RWPE2 (cell line): Measurements from ENCODE around the gene NOP16.

Source experiments
- ATAC-seq: fragments of 200-7000 bp; cut with Tn5 transposase; 3 replicates; pipeline ENCODE4 v1.9.1; 2021; ENCODE audit warnings: low read depth
- DNase-seq: peaks from one replicate; pipeline ENCODE4 v3.0.0-alpha.2; 2020; ENCODE audit warnings: low spot score
- H3K27ac ChIP-seq: fragments of 450-650 bp; 2 replicates; pipeline ENCODE4 v1.5.1; 2017; ENCODE audit warnings: mild to moderate bottlenecking; ENCODE audit not compliant: poor library complexity, severe bottlenecking
- H3K27me3 ChIP-seq: fragments of 250-450 bp; sonication (Bioruptor Pico); 2 replicates; pipeline ENCODE4 v1.5.1; 2021; ENCODE audit warnings: mild to moderate bottlenecking, moderate library complexity; ENCODE audit not compliant: insufficient read depth, poor library complexity, severe bottlenecking
- H3K36me3 ChIP-seq: fragments of 250-450 bp; sonication (Bioruptor Pico); 2 replicates; pipeline ENCODE4 v1.5.1; 2020; ENCODE audit warnings: low read depth, mild to moderate bottlenecking, moderate library complexity
- H3K4me1 ChIP-seq: fragments of 250-450 bp; sonication (Bioruptor Pico); 2 replicates; pipeline ENCODE4 v1.5.1; 2021; ENCODE audit warnings: mild to moderate bottlenecking, moderate library complexity; ENCODE audit not compliant: insufficient read depth, poor library complexity, severe bottlenecking
- H3K4me3 ChIP-seq: fragments of 250-450 bp; sonication (Bioruptor Pico); 2 replicates; pipeline ENCODE4 v1.5.1; 2021; ENCODE audit warnings: mild to moderate bottlenecking, moderate library complexity; ENCODE audit not compliant: severe bottlenecking
- H3K9me3 ChIP-seq: fragments of 250-450 bp; sonication (Bioruptor Pico); 2 replicates; pipeline ENCODE4 v1.5.1; 2021; ENCODE audit warnings: mild to moderate bottlenecking, moderate library complexity; ENCODE audit not compliant: severe bottlenecking
- TF ChIP-seq, protein P1 (sequence below): fragments of 450-650 bp; IDR thresholded peaks from one replicate; pipeline ENCODE4 v1.5.1; 2017; ENCODE audit warnings: mild to moderate bottlenecking, moderate library complexity; ENCODE audit not compliant: poor library complexity, severe bottlenecking

NOP16 gene, protein sequence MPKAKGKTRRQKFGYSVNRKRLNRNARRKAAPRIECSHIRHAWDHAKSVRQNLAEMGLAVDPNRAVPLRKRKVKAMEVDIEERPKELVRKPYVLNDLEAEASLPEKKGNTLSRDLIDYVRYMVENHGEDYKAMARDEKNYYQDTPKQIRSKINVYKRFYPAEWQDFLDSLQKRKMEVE

GRCh38 chr5:176388444-176389134 is at the start of gene NOP16, which contains the start of gene HIGD2A:
Gene NOP16, minus strand, starts transcription at chr5:176388598. Its CDS starts 59 bp downstream, at chr5:176388539.
Gene HIGD2A, plus strand, starts transcription at chr5:176388751. Its CDS starts 69 bp downstream, at chr5:176388820.
- Histone ChIP-seq H3K4me1 (peaks cover 10% of the 10 kb centered on the region), H3K9me3 (no peaks in the 10 kb centered on the region), H3K4me3 (peak within 1 kb of the TSS; percentile 82), H3K36me3 (peaks cover 79% of the 10 kb centered on the region), H3K27me3 (no peaks in the 10 kb centered on the region), H3K27ac (peak within 1 kb of the TSS; percentile 79)
- ATAC-seq (peak; percentile 87), DNase-seq (peak; percentile 100)
- TF ChIP-seq, protein P1, sequence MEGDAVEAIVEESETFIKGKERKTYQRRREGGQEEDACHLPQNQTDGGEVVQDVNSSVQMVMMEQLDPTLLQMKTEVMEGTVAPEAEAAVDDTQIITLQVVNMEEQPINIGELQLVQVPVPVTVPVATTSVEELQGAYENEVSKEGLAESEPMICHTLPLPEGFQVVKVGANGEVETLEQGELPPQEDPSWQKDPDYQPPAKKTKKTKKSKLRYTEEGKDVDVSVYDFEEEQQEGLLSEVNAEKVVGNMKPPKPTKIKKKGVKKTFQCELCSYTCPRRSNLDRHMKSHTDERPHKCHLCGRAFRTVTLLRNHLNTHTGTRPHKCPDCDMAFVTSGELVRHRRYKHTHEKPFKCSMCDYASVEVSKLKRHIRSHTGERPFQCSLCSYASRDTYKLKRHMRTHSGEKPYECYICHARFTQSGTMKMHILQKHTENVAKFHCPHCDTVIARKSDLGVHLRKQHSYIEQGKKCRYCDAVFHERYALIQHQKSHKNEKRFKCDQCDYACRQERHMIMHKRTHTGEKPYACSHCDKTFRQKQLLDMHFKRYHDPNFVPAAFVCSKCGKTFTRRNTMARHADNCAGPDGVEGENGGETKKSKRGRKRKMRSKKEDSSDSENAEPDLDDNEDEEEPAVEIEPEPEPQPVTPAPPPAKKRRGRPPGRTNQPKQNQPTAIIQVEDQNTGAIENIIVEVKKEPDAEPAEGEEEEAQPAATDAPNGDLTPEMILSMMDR = no peak

GRCh38 chr5:176436656-176437055 is 48.3 kb upstream of the NOP16 start:
- DNase-seq (no peak), ATAC-seq (peak; percentile 62; the same call in 2 of the 3 replicates)
- Histone ChIP-seq H3K4me1 (peaks cover 11% of the 10 kb centered on the region), H3K9me3 (no peaks in the 10 kb centered on the region), H3K27me3 (no peaks in the 10 kb centered on the region), H3K36me3 (no peaks in the 10 kb centered on the region), H3K27ac (no peak overlapping the region), H3K4me3 (peak overlapping the region; percentile 4)
- TF ChIP-seq, protein P1 = no peak

GRCh38 chr5:176432707-176433106 is 44.3 kb upstream of the NOP16 start:
- TF ChIP-seq, protein P1 = no peak
- Histone ChIP-seq H3K9me3 (no peaks in the 10 kb centered on the region), H3K36me3 (no peaks in the 10 kb centered on the region), H3K4me1 (peaks cover 12% of the 10 kb centered on the region), H3K4me3 (no peak overlapping the region), H3K27me3 (no peaks in the 10 kb centered on the region), H3K27ac (no peak overlapping the region)
- ATAC-seq (no peak), DNase-seq (no peak)

- H3K27ac ChIP-seq = no peak overlapping the region
- DNase-seq (no peak), ATAC-seq (no peak)
- no peaks in the 10 kb centered on the region for H3K36me3 ChIP-seq
- no peak overlapping the region for H3K4me3 ChIP-seq
- no peaks in the 10 kb centered on the region for H3K27me3 ChIP-seq
- H3K4me1 ChIP-seq = peaks cover 8% of the 10 kb centered on the region
- no peaks in the 10 kb centered on the region for H3K9me3 ChIP-seq
- TF ChIP-seq, protein P1 = peak; percentile 6
These were observed 41.6 kb upstream of the NOP16 start for GRCh38 chr5:176429972-176430371.

GRCh38 chr5:176427971-176428370 is 39.6 kb upstream of the NOP16 start:
- ATAC-seq (peak; percentile 48; the same call in 1 of the 3 replicates), DNase-seq (no peak)
- TF ChIP-seq, protein P1 = no peak
- H3K27me3 ChIP-seq = no peaks in the 10 kb centered on the region
- peak overlapping the region; percentile 27 for H3K27ac ChIP-seq
- no peaks in the 10 kb centered on the region for H3K36me3 ChIP-seq
- peaks cover 8% of the 10 kb centered on the region for H3K4me1 ChIP-seq
- H3K4me3 ChIP-seq = no peak overlapping the region
- no peaks in the 10 kb centered on the region for H3K9me3 ChIP-seq
